ENCODE results near the gene MAN1A1.

Gene MAN1A1

GRCh38 chr6:119224095-119224701 lies 125.4 kb downstream of the MAN1A1 start:
- no peak for DNase-seq (ENCODE audit: low read depth, low spot score)

DNA sequence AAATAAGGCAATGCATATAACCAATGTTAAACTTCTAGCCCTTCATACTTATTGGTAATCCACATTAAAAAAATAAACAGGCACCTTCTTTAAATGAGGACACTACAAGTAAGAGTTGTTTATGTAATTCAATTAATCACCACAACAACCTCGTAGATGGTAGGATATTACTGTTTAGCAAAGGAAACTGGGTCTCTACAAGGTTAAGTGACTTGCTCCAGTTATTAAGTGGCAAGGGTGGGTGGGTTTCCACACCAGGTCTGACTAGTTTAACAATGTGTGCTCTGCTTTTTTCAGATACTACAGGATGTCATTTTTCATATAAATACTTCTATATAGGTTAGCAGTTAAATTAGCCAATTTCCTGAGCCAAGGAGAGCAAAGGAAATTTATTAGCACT lies 129.1 kb downstream of the MAN1A1 start:
- H3K4me3 ChIP-seq (ENCODE audit: low read length), result no peak overlapping the region
- no peak for DNase-seq (ENCODE audit: low read depth, low spot score)

More at GRCh38 chr6:119224095-119224701, 125.4 kb downstream of the MAN1A1 start:
- no peak overlapping the region for H3K4me3 ChIP-seq (ENCODE audit: low read length)

DNA sequence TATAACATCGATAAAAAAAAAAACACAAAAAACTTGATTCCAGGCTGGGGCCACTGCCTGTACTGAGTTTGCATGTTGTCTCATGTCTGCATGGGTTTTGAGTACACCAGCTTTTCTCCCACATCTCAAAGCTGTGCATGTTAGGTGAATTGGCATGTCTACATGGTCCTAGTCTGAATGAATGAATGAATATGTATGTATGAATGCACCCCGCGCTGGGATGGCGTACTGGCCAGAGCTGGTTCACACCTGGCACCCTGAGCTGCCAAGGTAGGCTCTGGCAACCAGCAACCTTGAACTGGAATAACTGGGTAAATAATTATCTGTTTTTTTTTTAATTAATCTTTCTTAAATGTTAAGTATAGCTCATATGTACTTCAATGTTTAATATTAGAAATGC lies 131.0 kb downstream of the MAN1A1 start:
- no peak overlapping the region for H3K4me3 ChIP-seq (ENCODE audit: low read length)
- no peak for DNase-seq (ENCODE audit: low read depth, low spot score)

- no peak for DNase-seq (ENCODE audit: low read depth, low spot score)
- no peak overlapping the region for H3K4me3 ChIP-seq (ENCODE audit: low read length)
These were observed 133.5 kb downstream of the MAN1A1 start for GRCh38 chr6:119215885-119216590.

DNA sequence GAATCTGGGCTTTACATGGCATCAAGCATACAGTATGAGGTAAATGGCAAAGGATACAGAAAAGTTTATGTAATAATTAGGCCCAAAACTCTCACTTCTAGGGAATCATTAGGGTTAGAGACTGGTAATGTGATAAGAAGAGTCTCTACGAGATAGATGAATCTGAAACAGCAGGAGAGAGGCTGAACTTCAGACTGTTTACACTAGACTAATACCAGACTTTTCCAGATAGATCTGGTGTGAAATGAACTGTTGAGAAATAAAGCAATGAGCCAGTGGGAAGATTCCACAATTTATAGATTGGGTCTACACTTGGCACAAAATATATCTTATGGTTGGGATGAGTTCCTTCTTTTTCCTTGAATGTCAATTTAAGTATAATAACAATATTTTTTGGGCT lies 134.3 kb downstream of the MAN1A1 start:
- no peak for DNase-seq (ENCODE audit: low read depth, low spot score)
- H3K4me3 ChIP-seq (ENCODE audit: low read length), result no peak overlapping the region

DNA sequence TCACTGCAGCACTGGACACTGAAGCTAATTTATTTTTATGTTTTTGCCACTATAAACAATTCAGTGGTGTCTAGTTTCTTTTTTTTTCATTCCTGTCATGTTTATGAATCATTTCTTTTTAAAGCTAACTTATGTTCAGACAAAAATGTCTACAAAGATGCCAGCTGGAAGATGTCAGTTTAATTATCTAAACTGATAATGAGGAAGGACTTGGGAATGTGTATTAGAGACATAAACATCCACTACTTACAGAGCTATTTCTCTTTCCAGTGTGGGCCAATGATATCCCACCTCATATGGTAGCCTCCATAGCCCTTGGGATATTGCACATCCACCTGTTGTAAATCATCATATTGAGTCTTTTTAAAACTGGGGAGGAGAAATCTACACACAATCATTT lies 139.0 kb downstream of the MAN1A1 start:
- no peak for DNase-seq (ENCODE audit: low read depth, low spot score)
- no peak overlapping the region for H3K4me3 ChIP-seq (ENCODE audit: low read length)

- H3K4me3 ChIP-seq (ENCODE audit: low read length), result no peak overlapping the region
- DNase-seq (ENCODE audit: low read depth, low spot score), result no peak
These were observed 139.9 kb downstream of the MAN1A1 start for GRCh38 chr6:119209452-119210205.

DNA sequence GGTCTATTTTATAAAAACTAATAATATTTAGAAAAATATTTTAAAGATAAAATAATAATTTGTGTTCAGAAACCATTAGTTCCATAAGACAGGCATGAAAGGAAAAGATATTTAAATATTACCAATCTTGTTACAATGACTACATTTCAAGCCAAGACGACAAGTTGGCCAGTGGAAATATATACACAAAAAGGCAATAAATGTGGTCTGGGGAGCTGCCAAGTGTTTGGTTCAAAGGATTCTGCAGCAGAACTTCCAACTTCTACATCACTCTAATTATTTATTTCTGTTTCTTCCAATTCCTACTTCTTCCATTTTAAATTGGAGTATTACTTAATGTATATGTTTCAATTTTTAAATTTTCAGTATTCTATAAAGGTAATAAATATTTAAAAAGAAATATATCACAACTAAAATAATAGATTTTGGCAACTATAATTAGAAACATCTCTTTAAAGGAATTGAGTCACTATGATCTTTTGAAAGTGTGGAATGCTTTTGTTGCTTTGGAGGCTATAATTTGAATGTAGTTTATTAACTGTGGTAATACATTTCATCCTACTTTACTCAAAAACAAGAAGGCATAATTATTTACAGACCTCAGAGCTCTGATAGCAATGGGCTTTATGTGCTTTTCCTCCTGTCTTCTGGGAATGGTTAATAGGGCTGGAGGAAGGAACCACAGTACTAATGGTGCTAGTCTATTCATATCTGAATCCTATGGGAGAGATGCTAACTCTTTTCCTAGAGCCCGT lies 141.4 kb downstream of the MAN1A1 start:
- no peak overlapping the region for H3K4me3 ChIP-seq (ENCODE audit: low read length)
- DNase-seq (ENCODE audit: low read depth, low spot score), result no peak

DNA sequence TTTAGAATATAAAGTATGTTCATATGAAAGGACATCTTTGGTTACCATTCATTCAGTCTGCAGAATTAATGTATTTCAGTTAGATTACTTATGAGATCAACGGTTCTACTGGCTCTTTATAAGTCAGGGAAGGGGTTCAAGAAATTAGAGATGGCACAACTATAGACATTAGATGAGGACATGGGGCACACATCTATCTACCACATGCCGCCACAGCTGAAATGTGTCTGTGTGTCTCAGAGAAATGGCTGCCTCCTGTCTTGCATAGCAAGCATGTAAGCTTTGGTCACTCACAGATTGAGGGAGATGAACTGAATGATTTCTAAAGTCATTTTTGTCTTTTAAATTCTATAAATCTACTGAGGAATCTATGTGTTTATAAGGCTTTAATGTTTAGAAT lies 142.2 kb downstream of the MAN1A1 start:
- DNase-seq (ENCODE audit: low read depth, low spot score), result no peak
- H3K4me3 ChIP-seq (ENCODE audit: low read length), result no peak overlapping the region

DNA sequence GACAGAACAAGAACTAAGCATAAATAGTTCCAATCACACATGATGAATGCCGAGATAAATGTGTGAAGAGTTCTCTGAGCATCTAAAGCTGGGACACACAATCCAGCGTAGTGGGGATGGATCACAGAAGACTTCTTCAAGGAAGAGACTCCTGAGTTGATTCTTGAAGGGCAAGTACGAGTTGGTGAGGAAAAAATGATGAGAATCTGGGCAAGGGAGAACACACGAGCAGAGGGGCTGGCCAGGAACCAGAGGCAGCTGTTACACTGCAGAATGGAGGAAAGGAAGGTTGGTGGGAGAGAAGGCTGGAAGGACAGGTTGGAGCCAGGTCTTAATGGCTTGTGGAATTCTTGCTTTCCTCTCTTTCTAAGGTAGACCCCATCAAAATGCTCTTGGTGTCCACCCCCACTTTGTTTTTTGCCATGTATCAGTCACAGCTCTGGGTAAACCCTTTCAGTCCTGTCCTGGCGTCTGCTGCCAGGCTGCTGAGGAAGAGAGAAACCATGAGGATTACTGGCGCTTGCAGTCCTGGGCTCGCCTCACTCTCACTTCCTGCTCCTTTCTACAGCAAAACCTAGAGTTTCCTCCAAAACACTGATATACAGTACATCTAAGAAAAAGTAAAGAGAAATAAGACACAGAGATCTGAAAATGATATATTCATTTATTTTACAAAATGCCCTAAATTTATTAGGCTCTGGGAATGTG lies 143.5 kb downstream of the MAN1A1 start:
- H3K4me3 ChIP-seq (ENCODE audit: low read length), result no peak overlapping the region
- DNase-seq (ENCODE audit: low read depth, low spot score), result no peak

GRCh38 chr6:119204719-119205118 lies 144.8 kb downstream of the MAN1A1 start:
- no peak for DNase-seq (ENCODE audit: low read depth, low spot score)
- H3K4me3 ChIP-seq (ENCODE audit: low read length), result no peak overlapping the region

DNA sequence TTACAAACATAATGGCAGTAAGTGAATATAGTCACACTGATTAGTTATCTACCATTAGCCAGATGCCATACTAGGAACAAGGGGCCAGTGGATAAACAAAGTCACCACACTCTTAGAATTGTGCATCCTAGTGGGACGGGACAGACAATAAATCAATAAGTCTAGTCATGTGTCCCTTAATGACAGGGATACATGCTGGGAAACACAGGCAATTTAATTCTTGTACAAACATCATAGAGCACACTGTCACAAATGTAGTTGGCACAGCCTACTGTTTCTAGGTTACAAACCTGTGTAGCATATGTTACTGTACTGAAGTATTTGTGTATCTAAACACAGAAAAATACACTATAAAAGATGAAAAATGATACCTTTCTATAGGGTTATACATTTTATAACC lies 148.1 kb downstream of the MAN1A1 start:
- no peak overlapping the region for H3K4me3 ChIP-seq (ENCODE audit: low read length)
- no peak for DNase-seq (ENCODE audit: low read depth, low spot score)

GRCh38 chr6:119200512-119201175 lies 148.9 kb downstream of the MAN1A1 start:
- no peak for DNase-seq (ENCODE audit: low read depth, low spot score)
- no peak overlapping the region for H3K4me3 ChIP-seq (ENCODE audit: low read length)

- no peak for DNase-seq (ENCODE audit: low read depth, low spot score)
- H3K4me3 ChIP-seq (ENCODE audit: low read length), result no peak overlapping the region
These were observed 152.3 kb downstream of the MAN1A1 start for GRCh38 chr6:119197271-119197670.

GRCh38 chr6:119196715-119197114 lies 152.8 kb downstream of the MAN1A1 start:
- H3K4me3 ChIP-seq (ENCODE audit: low read length), result no peak overlapping the region
- DNase-seq (ENCODE audit: low read depth, low spot score), result no peak

- no peak for DNase-seq (ENCODE audit: low read depth, low spot score)
- H3K4me3 ChIP-seq (ENCODE audit: low read length), result no peak overlapping the region
These were observed 153.7 kb downstream of the MAN1A1 start for GRCh38 chr6:119195848-119196247.

- H3K4me3 ChIP-seq (ENCODE audit: low read length), result no peak overlapping the region
- DNase-seq (ENCODE audit: low read depth, low spot score), result no peak
These were observed 154.4 kb downstream of the MAN1A1 start for GRCh38 chr6:119195204-119195603.

DNA sequence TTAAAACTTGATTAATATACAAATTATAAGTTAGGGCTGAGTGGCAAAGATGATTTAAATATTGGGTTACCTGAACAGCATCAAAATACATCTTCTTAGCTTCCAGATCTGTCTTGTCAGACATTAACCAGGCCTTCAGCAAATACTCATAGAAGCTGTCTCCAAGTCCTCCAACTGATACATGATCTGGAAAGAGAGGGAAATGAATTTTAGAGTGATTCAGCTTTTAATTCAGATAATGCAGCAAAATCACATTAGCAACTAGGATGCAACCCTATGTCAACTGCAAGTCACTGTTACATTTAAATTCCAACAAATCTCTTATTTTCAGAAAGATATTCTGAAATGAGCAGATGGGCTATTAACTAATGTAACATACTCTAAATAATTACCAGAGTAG lies 155.9 kb downstream of the MAN1A1 start:
- no peak for DNase-seq (ENCODE audit: low read depth, low spot score)
- no peak overlapping the region for H3K4me3 ChIP-seq (ENCODE audit: low read length)

GRCh38 chr6:119192200-119192599 lies 157.4 kb downstream of the MAN1A1 start:
- no peak for DNase-seq (ENCODE audit: low read depth, low spot score)
- H3K4me3 ChIP-seq (ENCODE audit: low read length), result no peak overlapping the region

Data from Jurkat, Clone E6-1 (cell line).